HuH-7.5 (cell line): ENCODE results near the gene HOXA1.
A peak's percentile ranks its signal among the peaks of the same experiment; 100 is the strongest.

Source experiments
- DNase-seq: peaks from one replicate; pipeline ENCODE4 v3.0.0; 2011; ENCODE audit warnings: low spot score

The HOXA1 gene

DNA sequence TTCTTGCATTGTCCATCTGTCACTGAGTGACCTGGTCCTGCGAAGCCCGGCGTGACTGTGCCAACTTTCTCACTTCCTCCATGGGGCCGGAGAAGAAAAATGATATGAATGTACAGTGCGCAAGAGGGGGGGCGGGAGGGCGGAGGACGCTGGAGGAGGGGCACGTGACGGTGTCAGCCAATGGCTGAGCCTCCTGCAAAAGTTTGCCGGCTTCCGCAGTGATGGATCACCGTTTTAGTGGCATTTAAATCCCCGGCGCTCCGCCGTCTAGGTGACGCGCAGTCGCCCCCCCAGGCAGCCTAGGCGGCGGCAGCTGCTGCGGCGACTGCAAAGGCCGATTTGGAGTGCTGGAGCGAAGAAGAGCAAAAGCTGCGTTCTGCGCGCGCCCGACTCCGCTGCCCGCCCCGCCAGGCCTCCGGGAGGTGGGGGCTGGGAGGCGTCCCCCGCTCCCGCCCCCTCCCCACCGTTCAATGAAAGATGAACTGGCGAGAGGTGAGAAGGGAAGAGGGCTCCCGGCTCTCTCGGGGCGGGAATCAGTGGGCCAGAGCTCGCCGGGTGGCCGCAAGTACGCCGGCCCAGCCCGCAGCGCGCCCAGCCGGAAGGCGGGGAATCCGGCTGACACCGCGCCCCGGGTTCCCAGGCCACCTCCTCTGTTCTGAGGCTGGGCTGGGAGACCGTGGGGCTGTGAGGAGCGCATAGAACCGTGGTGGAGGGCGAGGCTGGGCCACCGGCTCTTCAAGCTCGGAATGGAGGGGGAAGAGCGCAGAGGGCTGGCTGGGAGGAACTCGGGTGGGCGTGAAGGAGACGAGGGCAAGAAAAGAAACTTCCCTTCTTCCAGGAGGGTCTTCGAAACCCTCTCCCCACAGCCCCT lies at the start of gene HOXA1:
TSS of gene HOXA1 (minus strand) at position 104 of the 871 bp plus-strand sequence. CDS start at position 16, 88 bp downstream.
- DNase-seq, result peak; percentile 95

DNA sequence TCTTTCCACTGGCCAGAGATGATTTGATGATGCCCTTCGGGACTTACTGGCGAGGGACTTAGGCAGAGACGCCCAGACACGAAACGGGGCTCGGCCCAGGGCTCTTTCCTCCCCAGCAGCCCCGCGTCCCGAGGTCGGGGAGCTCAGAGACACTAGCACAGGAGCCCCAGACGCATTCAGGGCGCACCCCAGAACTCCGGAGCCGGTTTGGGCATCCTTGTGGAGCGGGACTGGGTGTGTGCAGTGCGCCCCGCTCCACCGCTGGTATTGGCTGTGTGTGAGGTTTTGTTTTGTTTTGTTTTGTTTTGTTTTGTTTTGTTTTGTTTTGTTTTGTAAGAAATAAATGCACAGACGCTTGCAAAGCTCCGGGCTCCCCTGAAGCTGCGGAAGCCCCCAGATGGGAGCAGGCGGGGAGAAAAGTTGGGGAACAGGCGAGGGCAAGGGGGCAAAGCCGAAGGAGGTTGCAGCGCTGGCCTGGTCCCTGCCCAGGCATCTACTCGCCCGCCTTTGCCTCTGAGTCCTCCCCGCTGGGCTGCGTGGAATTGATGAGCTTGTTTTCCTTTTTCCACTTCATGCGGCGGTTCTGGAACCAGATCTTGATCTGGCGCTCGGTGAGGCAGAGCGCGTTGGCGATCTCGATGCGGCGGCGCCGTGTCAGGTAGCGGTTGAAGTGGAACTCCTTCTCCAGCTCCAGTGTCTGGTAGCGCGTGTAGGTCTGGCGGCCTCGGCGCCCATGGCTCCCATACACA lies 49.5 kb upstream of the HOXA1 start:
- DNase-seq, result no peak

DNA sequence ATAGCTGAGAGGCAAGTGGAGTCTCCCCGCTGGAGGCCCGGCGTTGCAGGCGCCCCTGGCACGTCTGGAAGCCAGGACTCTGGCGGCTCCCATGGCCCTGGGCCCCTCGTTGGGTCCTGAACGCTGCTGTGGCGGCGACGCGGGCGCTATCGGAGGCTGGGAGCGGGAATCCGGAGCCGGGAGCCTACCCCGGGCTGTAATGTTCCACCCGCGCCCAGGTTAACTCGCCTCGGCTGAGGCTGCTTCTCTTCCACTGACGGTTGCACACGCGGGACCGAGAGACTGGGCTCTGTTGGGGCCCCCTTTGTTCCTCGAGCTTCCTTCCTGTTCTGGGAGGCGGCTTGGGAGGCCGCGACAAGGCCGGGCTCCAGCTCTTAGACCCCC lies 49.0 kb upstream of the HOXA1 start:
- DNase-seq, result no peak

DNA sequence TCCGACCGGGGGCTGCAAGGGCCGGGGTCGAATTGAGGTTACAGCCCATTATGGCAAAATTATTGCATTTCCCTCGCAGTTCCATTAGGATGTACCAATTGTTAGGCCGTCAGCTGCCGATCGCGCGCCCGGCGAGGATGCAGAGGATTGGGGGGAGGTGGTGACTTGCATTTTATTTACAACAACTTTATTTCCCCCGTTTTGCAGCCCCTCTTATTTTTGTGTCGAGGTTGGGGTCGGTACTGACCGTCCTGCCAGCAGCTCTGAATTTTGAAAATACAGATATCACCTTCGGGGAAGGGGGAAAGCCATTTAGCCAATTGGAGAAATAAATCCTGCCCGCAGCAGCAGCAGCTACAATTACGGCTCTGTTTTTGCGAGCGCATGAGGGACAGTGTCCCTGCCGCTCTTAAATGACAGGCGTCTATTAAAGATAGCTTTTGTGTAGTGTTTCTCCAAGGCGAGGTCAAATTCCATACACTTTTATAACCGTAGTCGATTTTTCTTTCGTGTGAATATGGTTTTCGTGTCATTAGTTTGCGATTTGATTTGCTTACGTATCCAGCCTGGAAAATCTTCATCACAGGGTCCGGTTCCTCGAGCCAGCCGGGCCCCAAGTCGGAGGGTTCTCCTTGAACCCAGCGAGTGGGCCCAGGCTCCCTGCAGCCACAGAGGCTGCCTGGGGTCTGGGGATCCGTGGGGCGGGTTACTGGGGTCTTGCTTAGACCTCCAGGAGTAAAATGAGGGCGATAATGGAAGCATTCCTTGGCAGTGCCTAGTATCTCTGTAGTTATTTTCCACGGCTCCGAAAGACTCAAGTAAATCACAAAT lies 48.4 kb upstream of the HOXA1 start:
- DNase-seq, result no peak

DNA sequence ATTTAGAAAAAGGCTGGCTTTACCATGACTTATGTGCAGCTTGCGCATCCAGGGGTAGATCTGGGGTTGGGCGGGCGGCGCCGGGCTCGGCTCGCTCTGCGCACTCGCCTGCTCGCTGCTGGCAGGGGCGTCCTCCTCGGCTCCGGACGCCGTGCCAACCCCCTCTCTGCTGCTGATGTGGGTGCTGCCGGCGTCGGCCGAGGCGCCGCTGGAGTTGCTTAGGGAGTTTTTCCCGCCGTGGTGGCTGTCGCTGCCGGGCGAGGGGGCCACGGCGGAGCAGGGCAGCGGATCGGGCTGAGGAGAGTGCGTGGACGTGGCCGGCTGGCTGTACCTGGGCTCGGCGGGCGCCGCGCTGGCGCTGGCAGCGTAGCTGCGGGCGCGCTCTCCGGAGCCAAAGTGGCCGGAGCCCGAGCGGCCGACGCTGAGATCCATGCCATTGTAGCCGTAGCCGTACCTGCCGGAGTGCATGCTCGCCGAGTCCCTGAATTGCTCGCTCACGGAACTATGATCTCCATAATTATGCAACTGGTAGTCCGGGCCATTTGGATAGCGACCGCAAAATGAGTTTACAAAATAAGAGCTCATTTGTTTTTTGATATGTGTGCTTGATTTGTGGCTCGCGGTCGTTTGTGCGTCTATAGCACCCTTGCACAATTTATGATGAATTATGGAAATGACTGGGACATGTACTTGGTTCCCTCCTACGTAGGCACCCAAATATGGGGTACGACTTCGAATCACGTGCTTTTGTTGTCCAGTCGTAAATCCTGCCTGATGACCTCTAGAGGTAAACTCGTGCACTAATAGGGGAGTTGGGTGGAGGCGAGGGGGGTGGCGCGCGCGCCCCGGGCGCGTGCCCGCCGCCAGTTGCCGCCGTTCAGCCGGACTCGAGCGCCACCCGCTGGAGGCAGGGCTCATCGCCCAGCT lies 47.5 kb upstream of the HOXA1 start, which contains the start of gene HOXA5:
TSS of gene HOXA5 (minus strand) at position 659 of the 927 bp plus-strand sequence. CDS start at position 585, 74 bp downstream.
- DNase-seq, result peak; percentile 99

DNA sequence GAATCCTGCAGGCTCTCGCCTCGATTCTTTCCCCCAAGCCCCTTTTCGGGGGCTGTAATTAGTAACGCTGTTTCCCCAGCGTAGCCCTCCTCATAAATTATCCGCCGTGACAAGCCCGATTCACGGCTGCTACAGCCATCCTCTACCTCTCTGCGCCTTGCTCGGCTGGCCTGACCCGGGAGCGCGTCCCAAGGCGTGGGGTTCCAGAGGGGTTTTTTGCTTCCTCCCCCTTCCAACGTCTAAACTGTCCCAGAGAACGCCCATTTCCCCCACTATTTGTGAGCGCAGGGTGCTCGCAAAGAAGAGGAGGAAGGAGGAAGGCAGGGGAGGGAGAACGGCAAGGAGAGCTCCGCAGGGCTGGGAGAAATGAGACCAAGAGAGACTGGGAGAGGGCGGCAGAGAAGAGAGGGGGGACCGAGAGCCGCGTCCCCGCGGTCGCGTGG lies 46.8 kb upstream of the HOXA1 start:
- DNase-seq, result peak; percentile 60

DNA sequence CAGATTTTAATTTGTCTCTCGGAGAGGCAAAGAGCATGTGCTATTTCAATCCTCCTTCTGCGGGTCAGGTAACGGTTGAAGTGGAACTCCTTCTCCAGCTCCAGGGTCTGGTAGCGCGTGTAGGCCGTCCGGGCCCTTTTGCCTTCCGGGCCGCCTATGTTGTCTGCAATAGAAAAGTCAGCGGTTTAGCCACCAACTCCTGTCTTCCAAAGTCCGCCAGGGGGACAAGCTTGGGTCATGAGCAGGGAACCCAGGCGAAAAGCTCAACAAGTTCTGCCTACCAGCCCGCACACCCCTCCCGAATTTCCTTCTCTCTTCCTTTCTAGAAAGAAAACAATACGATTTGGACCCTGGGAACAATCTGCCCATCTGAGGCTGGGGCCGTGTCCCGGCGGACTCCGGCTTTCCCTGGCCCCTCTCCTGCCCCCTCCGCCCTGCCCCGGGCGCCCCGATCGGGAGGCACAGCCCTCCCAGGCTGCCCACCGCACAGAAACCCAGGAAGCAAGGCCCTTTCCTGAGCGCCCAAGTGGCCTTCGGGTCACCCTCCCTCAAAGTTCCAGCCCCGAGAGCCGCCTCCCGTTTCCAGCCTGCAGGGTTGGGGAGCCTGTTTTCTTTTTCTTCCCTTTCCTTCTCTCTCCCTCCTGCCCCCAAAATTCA lies 46.3 kb upstream of the HOXA1 start:
- peak; percentile 96 for DNase-seq

DNA sequence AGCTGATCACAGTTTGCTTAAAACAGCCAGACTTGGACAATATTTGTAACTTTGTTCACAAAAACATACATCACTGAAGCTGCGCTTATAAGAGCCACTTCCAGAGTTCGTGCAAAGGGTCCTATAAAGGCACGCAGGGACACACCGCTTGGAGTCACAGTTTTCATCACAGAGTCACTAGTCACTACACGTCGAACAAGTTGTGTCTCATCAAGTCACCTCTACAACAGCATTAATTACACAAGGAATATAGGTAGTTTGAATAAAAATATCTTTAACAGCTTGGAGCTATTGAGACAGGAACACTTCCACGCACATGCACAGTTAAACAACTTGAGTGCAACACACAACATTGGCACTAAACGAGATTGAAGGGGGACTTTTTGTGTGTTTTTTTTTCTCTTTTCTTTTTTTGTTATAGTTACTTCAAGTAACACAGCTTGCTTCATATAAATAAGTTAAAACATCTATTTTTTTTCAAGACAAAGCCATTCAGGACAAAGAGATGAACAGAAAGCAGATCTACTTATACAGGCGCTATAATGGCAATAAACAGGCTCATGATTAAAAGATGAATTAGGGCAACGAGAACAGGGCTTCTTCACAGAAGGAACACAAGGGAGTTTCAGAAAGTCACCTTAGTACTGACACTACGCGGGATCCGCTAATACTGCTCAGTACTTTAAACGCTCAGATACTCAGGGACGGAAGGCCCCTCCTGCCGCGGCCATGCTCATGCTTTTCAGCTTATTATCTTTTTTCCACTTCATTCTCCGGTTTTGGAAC lies 45.5 kb upstream of the HOXA1 start:
- DNase-seq, result no peak

DNA sequence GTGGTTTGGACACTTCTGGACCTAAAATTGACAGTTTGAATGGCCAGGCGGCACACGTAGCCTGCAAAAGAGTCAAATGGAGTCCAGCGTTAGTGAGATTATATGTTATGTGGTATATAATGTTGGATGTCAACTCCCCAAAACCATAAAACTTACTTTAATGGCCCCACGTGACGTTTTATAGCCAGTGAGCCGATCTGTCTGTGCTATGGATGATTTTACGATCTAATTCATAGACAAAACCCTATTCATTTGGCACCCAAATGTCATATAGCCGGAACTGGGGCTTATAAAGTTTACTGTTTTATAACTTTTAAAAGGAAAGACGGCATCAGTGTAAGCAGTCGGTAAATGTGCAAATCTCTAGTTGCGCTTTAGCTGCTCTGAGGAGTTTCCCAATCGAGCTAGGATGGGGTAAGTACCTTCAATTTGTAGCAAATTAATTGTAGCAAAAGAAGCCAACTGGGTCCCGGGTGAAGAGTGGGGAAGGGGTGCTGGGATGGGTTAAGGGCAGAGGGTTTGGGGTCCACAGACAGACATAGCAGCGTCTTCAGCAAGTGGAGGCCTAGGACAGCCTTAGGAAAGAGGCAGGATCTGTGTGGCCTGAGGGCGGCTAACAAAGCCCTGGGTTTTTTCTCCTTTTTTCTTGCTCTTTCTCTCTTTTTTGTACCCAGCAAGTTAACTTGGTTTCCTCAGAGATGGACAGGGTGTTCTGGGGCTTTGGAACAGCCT lies 44.5 kb upstream of the HOXA1 start:
- DNase-seq, result no peak

DNA sequence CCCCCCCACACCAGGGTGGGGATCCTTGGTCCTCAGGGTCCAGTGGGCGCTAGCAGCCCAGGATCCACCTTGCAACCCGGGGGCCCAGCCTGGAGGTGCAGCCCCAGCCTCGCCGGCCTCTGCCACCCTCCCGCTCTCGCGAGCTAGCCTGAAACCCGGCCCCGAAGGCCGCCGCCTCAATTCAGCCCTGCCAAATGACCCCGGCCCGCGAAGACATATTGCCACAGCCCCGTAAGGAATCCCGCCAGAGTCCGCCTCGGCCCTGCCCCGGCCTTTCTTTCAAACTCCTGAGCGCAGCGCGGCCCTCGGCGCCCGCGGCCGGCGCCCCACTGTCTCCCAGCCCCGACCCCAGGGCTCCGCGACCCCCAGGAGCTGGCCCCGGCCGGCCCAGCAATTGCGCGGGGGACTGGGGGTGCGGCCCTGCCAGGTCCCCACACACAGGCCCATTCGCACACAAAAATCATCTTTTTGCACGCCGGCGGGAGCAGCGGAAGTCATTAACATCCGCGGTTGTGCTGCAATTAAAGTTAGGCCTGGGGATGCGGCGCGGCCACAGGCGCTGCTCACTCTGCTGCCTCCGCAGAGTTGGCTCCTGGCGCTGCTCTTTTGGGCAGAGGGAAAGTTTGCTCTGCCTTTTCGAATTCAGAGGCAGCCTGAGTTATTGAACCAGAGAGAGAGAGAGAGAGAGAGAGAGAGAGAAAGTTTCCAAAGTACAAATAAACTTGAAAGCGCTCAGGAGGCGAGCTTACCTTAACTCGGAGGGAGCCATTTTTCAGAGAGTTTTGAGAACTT lies 43.7 kb upstream of the HOXA1 start:
- no peak for DNase-seq

DNA sequence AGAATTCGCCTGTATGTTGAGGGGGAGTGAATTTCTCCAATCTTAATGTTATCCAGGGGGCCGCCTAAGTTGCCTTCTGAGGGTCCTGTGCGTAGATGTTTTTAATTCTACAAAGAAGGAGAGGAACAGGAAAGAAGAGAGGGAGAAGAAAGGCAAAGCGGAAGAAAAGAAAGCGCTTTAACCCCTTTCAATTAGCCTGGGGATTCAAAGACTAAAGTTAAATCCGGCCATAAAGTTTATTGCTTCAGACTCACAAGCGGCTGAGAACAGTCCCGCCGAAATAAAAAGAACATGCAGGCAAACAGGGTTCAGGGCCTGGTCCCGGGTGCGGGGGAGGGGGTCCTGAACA lies 43.2 kb upstream of the HOXA1 start:
- no peak for DNase-seq

DNA sequence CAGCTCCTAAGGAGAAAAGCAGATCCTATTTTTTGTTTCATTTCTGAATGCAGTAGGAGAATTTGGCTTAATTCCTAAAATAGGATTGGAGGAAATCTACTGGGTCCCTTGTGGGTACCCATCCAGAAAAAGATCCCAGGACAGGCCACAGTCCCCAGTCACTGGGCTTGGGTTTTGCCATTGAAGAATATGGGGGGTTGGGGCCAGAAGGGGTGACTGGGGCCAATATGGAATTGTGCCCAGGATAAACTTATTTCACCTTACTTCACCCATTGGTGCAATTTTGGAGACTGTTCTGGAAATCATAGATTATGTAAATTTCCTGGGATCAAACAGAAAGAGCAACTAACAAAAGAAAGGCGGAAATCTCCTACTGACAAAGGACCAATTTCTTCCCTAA lies 42.7 kb upstream of the HOXA1 start:
- DNase-seq, result no peak

DNA sequence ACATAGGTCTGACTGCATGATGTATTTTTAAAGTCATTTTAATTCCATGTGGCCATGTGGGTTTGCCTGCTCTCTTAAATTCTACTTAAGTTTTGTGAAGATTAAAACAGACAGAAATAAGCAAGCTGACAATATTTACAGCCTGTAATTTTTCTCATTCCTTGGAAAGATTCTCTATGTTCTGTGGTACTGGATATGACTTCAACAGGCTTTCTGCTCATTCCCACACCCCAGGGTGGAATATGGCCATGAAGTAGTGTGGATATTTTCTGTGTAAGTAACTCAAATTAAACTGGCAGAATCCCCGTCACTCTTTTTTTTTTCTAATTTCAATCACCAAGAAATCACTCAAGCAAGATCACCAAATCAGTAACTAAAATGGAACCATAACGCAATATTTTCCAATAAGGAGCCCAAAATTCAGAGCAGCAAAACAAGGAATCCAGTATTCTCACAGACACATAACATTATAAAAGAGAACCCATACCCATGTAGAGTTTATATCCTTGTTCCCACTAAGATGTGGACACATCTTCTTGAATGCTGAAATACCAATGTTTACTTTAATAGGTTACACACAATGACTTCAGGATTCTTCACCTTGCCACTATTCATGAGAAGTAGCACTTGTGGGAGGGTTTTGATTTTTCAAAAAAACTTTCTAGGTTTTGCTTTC lies 42.0 kb upstream of the HOXA1 start:
- DNase-seq, result no peak

DNA sequence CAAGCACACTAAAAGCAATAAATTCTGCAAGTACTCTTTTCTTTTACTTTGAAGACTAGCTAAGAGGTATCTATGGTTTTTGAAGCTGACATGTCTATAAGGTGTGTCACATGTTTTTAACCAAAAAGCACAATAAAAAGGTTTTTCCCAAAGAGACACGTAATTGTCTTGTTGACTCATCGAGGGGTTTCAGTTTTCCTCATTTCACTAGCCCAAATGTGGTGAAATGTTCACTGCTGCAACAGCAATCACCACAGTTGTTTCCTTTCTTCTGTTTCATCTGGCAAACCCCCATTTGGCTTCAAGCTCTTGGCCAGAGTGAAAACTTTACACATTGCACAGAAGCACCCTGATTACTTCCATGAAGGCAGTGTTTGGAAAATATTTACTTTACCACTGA lies 38.6 kb upstream of the HOXA1 start:
- DNase-seq, result no peak

DNA sequence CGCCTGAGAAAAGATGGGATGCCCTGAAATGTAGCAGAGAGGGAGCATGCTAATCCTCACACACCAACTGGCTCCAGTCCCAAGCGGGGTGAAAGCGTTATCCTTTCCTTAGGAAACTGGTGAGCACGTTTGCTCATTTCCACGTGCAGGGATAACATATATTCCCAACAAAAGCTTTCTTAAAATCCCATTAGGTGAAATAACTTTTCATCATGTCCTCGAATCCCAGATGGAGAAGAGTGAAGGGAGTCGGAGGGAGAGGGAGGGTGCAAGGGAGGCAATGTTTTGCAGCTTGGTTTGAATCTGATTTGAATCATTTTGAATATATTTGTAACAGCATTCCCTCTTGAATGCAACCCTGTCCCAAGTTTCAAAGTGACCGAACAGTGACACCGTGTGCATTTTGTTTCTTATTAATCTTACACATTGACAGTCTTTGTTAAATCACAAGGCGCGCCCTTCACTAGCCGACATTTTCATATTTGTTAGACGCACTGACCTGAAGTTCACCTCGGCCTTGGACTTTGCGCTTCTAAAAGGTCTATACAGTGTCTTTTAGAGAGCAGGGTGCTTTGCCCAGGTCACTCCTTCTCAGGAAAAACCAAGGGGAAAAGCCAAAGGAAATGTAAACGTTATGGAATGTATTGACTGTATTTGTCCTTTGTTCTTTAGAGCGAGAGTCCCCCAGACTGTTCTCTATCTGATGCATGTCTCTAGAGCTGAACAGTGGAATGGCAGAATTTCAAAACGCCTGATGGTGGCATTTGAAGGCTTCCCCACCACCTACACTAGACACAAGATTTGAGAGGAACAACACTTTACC lies 37.8 kb upstream of the HOXA1 start:
- DNase-seq, result no peak

DNA sequence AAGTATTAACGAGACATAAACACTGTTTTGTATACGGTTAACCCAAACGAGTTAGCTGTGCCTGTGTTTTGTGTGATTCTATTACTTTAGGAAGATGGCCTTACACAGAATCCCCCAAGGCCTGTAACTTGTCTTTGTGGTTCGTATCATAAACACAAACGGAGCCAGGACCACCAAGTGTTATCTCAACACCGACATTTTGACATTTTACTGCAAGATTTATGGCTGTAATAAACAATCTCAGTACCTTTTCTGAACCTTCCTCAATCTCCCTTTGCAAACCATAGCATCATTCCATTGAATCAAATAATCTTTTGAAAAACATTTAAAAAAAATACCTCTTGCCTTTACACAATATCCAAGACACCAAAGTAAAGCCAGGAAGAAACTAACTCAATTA lies 37.2 kb upstream of the HOXA1 start:
- no peak for DNase-seq

DNA sequence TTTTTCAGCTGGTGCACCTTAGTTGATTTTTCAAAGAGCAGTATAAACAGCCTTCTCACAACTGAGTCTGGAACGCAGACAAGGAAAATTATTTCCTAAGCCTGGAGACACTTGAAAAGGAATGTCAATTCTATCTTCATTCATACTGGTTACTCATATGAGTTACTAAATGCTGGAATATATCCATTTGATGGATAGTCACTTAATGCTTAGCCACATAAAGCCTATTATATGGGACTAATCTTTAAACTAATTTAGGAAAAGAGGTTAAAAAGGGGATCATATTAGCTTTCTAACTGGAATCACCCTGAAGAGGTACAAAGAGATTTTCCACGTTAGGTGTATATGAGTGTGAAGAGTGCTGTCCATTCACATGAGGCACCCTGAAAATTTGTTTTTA lies 36.4 kb upstream of the HOXA1 start:
- no peak for DNase-seq
